Tibial artery (tissue), 4 donors: Measurements from ENCODE around the gene LRRC71.

Experiments used
- DNase-seq, 2 donors: peaks; one replicate each; pipeline ENCODE4 v3.0.0-alpha.2; 2019
- H3K27ac ChIP-seq, 2 donors: fragments of 200-600 bp; sonication (generic) in 1 of 2; 1 replicate in 1 of 2; 2 replicates in 1 of 2; pipeline ENCODE4 v1.5.1; 2018 to 2019; ENCODE audit warnings: mild to moderate bottlenecking in 1 of 2
- H3K27me3 ChIP-seq, 2 donors: fragments of 200-600 bp; sonication (generic) in 1 of 2; one replicate each; pipeline versions ENCODE4 v1.5.1 to v1.6.0; 2016 to 2019
- H3K36me3 ChIP-seq, 3 donors: fragments of 200-600 bp; sonication (generic) in 2 of 3; one replicate each; pipeline ENCODE4 v1.5.1; 2016 to 2019; ENCODE audit warnings: mild to moderate bottlenecking in 2 of 3
- H3K4me1 ChIP-seq, 4 donors: fragments of 200-600 bp; sonication (generic) in 2 of 4; 1 replicate in 3 of 4; 2 replicates in 1 of 4; pipeline ENCODE4 v1.5.1; 2016 to 2019
- H3K4me3 ChIP-seq, 2 donors: fragments of 200-600 bp; sonication (generic) in 1 of 2; 1 replicate in 1 of 2; 2 replicates in 1 of 2; pipeline ENCODE4 v1.5.1; 2018 to 2019; ENCODE audit warnings: mild to moderate bottlenecking in 2 of 2
- H3K9me3 ChIP-seq, 3 donors: fragments of 200-600 bp; sonication (generic) in 1 of 3; one replicate each; pipeline ENCODE4 v1.5.1; 2016 to 2019
- CTCF ChIP-seq, 2 experiments: fragments of 200-600 bp in 1 of 2; fragments of 450-650 bp in 1 of 2; IDR thresholded peaks; one replicate each; pipeline ENCODE4 v1.5.1; 2017 to 2019; ENCODE audit warnings: antibody characterized with exemption in 2 of 2, mild to moderate bottlenecking in 1 of 2, moderate library complexity in 1 of 2
- intact Hi-C: fragments of 100-400 bp; cut with DNase I; formaldehyde crosslinking; loops from one replicate; pipeline ENCODE4 v1.15.0; 2023; ENCODE audit warnings: low total_unique reads

LRRC71 gene

DNA sequence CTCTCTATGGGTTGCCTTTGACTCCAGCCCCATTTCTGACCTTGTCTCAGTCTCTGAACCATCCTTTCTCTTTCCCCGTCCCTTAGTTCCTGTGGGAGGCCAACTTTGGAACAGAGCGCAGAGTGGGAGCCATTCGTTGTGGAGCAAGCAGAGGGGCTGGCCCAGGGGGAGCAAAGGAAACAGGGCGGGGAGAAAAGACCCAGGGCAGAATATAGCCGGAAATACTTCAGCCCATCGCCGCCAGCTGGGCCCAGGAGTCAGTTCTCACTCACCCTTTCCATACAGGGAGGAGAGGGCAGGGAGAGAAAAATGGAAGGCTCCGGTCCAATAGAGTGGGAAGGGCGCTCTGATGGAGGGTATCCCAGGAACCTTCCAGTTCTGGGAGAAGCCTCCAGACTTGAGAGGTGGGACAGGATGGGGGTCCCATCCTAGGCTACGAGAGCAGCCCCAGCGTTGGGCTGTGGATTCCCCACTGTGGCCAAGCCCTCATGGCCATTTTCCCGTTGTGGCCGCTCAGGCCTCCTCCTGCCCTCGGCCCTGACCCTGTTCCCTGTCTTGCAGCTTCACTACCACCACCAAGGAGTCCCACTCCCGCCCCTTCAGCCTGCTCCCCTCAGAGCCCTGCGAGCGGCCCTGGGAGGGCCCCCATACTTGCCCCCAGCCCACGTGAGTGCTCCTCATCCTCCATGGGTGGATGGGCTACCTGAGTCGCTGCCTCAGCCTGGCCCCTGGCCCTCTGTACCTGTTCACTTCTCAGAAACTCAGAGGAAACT is 16.1 kb upstream of the LRRC71 start:
- H3K36me3 ChIP-seq, result peaks cover 25 to 57% (median 38%) of the 10 kb centered on the region in 3 donors
- no peak for TF ChIP-seq CTCF (IDR thresholded peaks at IDR 0.05)
- intact Hi-C loops, result no loop called here
- no peak for DNase-seq
- H3K27ac ChIP-seq, result no peak overlapping the region
- no peak overlapping the region for H3K4me3 ChIP-seq
- H3K4me1 ChIP-seq, result peaks cover 0 to 40% (median 26%) of the 10 kb centered on the region in 4 donors
- no peaks in the 10 kb centered on the region for H3K9me3 ChIP-seq
- no peaks in the 10 kb centered on the region for H3K27me3 ChIP-seq

DNA sequence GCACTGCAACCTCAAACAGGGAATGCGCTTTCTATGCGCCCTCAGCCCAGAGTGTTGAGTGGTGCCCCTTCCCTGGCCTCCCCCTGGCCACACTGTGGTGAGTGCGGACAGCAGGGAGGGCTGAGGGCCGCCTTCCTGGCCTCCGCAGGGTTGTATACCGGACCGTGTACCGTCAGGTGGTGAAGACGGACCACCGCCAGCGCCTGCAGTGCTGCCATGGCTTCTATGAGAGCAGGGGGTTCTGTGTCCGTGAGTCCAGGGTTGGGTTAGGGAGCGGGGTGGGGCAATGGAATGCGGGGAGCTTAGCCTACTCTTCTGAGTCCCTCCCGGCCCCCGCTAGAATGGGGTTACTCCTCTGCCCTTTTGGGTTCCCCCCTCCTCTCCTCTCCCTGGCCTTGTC is 15.3 kb upstream of the LRRC71 start:
- Histone ChIP-seq H3K4me3 (no peak overlapping the region), H3K27ac (no peak overlapping the region), H3K27me3 (no peaks in the 10 kb centered on the region), H3K36me3 (peaks cover 32 to 65% (median 43%) of the 10 kb centered on the region in 3 donors), H3K9me3 (no peaks in the 10 kb centered on the region), H3K4me1 (peaks cover 0 to 32% (median 19%) of the 10 kb centered on the region in 4 donors)
- no peak for TF ChIP-seq CTCF (IDR thresholded peaks at IDR 0.05)
- DNase-seq, result no peak
- intact Hi-C loops, result no loop called here

GRCh38 chr1:156905651-156906050 is 14.8 kb upstream of the LRRC71 start:
- no peak for TF ChIP-seq CTCF (IDR thresholded peaks at IDR 0.05)
- Histone ChIP-seq H3K9me3 (no peaks in the 10 kb centered on the region), H3K27me3 (no peaks in the 10 kb centered on the region), H3K27ac (no peak overlapping the region), H3K4me1 (peaks cover 0 to 29% (median 18%) of the 10 kb centered on the region in 4 donors), H3K36me3 (peaks cover 36 to 69% (median 43%) of the 10 kb centered on the region in 3 donors), H3K4me3 (no peak overlapping the region)
- DNase-seq, result no peak
- intact Hi-C loops, result no loop called here

- intact Hi-C loops, result no loop called here
- peaks cover 0 to 22% (median 12%) of the 10 kb centered on the region in 4 donors for H3K4me1 ChIP-seq
- peaks cover 36 to 69% (median 45%) of the 10 kb centered on the region in 3 donors for H3K36me3 ChIP-seq
Observed at GRCh38 chr1:156906206-156906906, 14.1 kb upstream of the LRRC71 start.

DNA sequence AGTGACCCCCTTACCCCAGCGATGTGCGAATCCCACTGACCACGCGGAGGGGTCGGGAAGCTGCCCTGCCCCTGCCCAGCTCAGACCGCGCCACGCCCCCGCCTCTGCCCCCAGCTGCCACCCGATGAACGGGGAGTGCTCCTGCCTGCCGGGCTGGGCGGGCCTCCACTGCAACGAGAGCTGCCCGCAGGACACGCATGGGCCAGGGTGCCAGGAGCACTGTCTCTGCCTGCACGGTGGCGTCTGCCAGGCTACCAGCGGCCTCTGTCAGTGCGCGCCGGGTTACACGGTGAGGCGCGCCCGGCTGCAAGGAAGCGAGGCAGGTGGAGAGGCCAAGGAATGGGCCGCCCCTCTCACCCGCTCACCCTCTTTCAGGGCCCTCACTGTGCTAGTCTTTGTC is 11.9 kb upstream of the LRRC71 start:
- intact Hi-C loops, result no loop called here
- no peak for TF ChIP-seq CTCF (IDR thresholded peaks at IDR 0.05)

More at GRCh38 chr1:156906206-156906906, 14.1 kb upstream of the LRRC71 start:
- Histone ChIP-seq H3K27ac (no peak overlapping the region), H3K4me3 (no peak overlapping the region), H3K27me3 (no peaks in the 10 kb centered on the region), H3K9me3 (no peaks in the 10 kb centered on the region)
- no peak for DNase-seq
- no peak for TF ChIP-seq CTCF (IDR thresholded peaks at IDR 0.05)

More for the DNA sequence above, 11.9 kb upstream of the LRRC71 start:
- no peaks in the 10 kb centered on the region for H3K27me3 ChIP-seq
- DNase-seq, result no peak
- H3K4me1 ChIP-seq, result peaks cover 0 to 9% (median 4%) of the 10 kb centered on the region in 4 donors
- no peak overlapping the region for H3K4me3 ChIP-seq
- no peaks in the 10 kb centered on the region for H3K9me3 ChIP-seq
- no peak overlapping the region for H3K27ac ChIP-seq
- peaks cover 52 to 87% (median 67%) of the 10 kb centered on the region in 3 donors for H3K36me3 ChIP-seq
